Spleen (tissue), 11 donors: Measurements from ENCODE around the gene QPCTL. TPM values are rescaled to one million over a fixed set of nuclear protein-coding genes. Genes with fewer than 3 reads are reported as not detected.

ENCODE experiments used
- DNase-seq: peaks from one replicate; pipeline ENCODE4 v3.0.0-alpha.2; 2020
- H3K27ac ChIP-seq, 8 donors: fragments of 200-600 bp; sonication (generic) in 7 of 8; 1 replicate in 4 of 8; 2 replicates in 4 of 8; pipeline versions ENCODE4 v1.5.0 to v1.8.0; 2016 to 2021; ENCODE audit warnings: inconsistent platforms in 4 of 8, mild to moderate bottlenecking in 4 of 8, moderate library complexity in 1 of 8
- H3K27me3 ChIP-seq, 7 donors: fragments of 200-600 bp; sonication (generic) in 6 of 7; replicated peaks in 1 of 7; 1 replicate in 4 of 7; 2 replicates in 3 of 7; pipeline versions ENCODE4 v1.5.0 to v1.8.0; 2016 to 2021; ENCODE audit warnings: inconsistent platforms in 3 of 7, mild to moderate bottlenecking in 1 of 7
- H3K36me3 ChIP-seq, 6 donors: fragments of 200-600 bp; sonication (generic) in 5 of 6; 1 replicate in 4 of 6; 2 replicates in 2 of 6; pipeline versions ENCODE4 v1.5.0 to v1.8.0; 2016 to 2021; ENCODE audit warnings: inconsistent platforms in 2 of 6
- H3K4me1 ChIP-seq, 6 donors: fragments of 200-600 bp; sonication (generic) in 5 of 6; 1 replicate in 3 of 6; 2 replicates in 3 of 6; pipeline versions ENCODE4 v1.5.0 to v1.8.0; 2016 to 2021; ENCODE audit warnings: inconsistent platforms in 3 of 6
- H3K4me3 ChIP-seq, 8 donors: fragments of 200-600 bp; sonication (generic) in 7 of 8; 1 replicate in 4 of 8; 2 replicates in 4 of 8; pipeline versions ENCODE4 v1.5.0 to v1.8.0; 2016 to 2021; ENCODE audit warnings: inconsistent platforms in 4 of 8, mild to moderate bottlenecking in 4 of 8, moderate library complexity in 2 of 8
- H3K9me3 ChIP-seq, 8 donors: fragments of 200-600 bp; sonication (generic) in 7 of 8; 1 replicate in 4 of 8; 2 replicates in 4 of 8; pipeline versions ENCODE4 v1.5.0 to v1.8.0; 2016 to 2021; ENCODE audit warnings: inconsistent platforms in 4 of 8
- CTCF ChIP-seq, 11 experiments: fragments of 200-600 bp in 7 of 11; fragments of 450-650 bp in 4 of 11; sonication (generic) in 4 of 11; IDR thresholded peaks in 8 of 11; conservative IDR thresholded peaks in 3 of 11; 1 replicate in 7 of 11; 2 replicates in 4 of 11; pipeline versions ENCODE4 v1.4.0 to v1.8.0; 2016 to 2021; ENCODE audit warnings: antibody characterized with exemption in 11 of 11, inconsistent platforms in 4 of 11, mild to moderate bottlenecking in 1 of 11
- POLR2A ChIP-seq, 3 donors: fragments of 450-650 bp; IDR thresholded peaks; one replicate each; pipeline ENCODE4 v1.5.1; 2017; ENCODE audit warnings: antibody characterized with exemption in 3 of 3, mild to moderate bottlenecking in 1 of 3
- POLR2AphosphoS5 ChIP-seq, 3 donors: sonication (generic); formaldehyde crosslinking; IDR thresholded peaks; one replicate each; pipeline ENCODE4 v1.5.1; 2017; ENCODE audit warnings: antibody characterized with exemption in 3 of 3
- WGBS, 5 donors: extraction: QIAGEN DNeasy Blood & Tissue Kit in 3 of 5; methylation state at CpG; one replicate each; pipeline versions ENCODE4 v1.1.5 to v1.1.7; 2013 to 2018; 5-methylcytosine and 5-hydroxymethylcytosine counted together
- intact Hi-C: fragments of 100-400 bp; cut with DNase I; formaldehyde crosslinking; loops from one replicate; pipeline ENCODE4 v1.15.0; 2023; ENCODE audit warnings: low total_unique reads
- polyA plus RNA-seq, 3 donors: library from polyadenylated mRNA; stranded (reverse); fragments of 200-250 nt; gene quantifications; one replicate each; pipeline ENCODE4 v1.2.1, GENCODE V29; 2013
- total RNA-seq, 7 donors: library from RNA; depleted of rRNA in 3 of 7; stranded (reverse); fragments of >200 nt in 3 of 7; fragmentation: NEBNext Ultra II Directional in 4 of 7; extraction: Animal tissue kit (Norgen Biotek cat#: 25700) in 4 of 7; gene quantifications; one replicate each; pipeline versions ENCODE4 v1.1.0 to v1.2.1, GENCODE V29; 2016 to 2021
- donor health status: healthy with polysubstance abuse.
- donor health status: DM: no; HTN: no; CAD: no; lungs with moderate emphysema.
- donor health status: DM: no; HTN: no; CAD: no.
- donor health status: Bipolar disorder and iron deficiency.
- donor health status: healthy.
- donor health status: DM: no; HTN: no; CAD: no.
- donor health status: DM: yes; HTN: yes; CAD: no.

QPCTL gene
- total and polyA plus RNA-seq, 10 donors, result 5.0 to 10.7 (median 9.3) TPM

GRCh38 chr19:45693106-45693788, 781 bp downstream of the QPCTL start:
- peak overlapping the region; percentile 79 to 96 (median 90) for H3K27ac ChIP-seq
- 1 to 3% (median 1%) methylated on average over 15 to 22 of the region's 22 CpGs for WGBS, 5 donors
- peaks cover 0 to 42% (median 15%) of the 10 kb centered on the region in 6 donors for H3K36me3 ChIP-seq
- no peaks in the 10 kb centered on the region for H3K9me3 ChIP-seq
- peak; percentile 92 for DNase-seq
- intact Hi-C loops, result no loop called here
- H3K4me1 ChIP-seq, result peaks cover 10 to 39% (median 24%) of the 10 kb centered on the region in 6 donors
- H3K27me3 ChIP-seq, result no peaks in the 10 kb centered on the region
- no peak for TF ChIP-seq POLR2AphosphoS5 (IDR thresholded peaks at IDR 0.05)
- no peak for TF ChIP-seq POLR2A (IDR thresholded peaks at IDR 0.05)
- peak; percentile 24 to 93 (median 82) for TF ChIP-seq CTCF (IDR thresholded peaks at IDR 0.05 in 8 of 11, conservative IDR thresholded peaks at IDR 0.05 in 3 of 11)
- H3K4me3 ChIP-seq, result peak overlapping the region; percentile 62 to 99 (median 81)

- WGBS, 5 donors, result 21 to 52% (median 32%) methylated on average over 6 to 7 of the region's 7 CpGs
- Histone ChIP-seq H3K4me1 (peaks cover 0 to 10% (median 1%) of the 10 kb centered on the region in 6 donors), H3K27me3 (no peaks in the 10 kb centered on the region), H3K4me3 (no peak overlapping the region), H3K27ac (no peak overlapping the region), H3K9me3 (no peaks in the 10 kb centered on the region), H3K36me3 (peaks cover 0 to 64% (median 15%) of the 10 kb centered on the region in 6 donors)
- TF ChIP-seq POLR2A (IDR thresholded peaks at IDR 0.05) (no peak), POLR2AphosphoS5 (IDR thresholded peaks at IDR 0.05) (no peak)
- intact Hi-C loops, result no loop called here
- DNase-seq, result no peak
Observed at GRCh38 chr19:45701676-45702075, 9.2 kb downstream of the QPCTL start.

- intact Hi-C loops, result no loop called here
- TF ChIP-seq POLR2A (IDR thresholded peaks at IDR 0.05), result no peak
- TF ChIP-seq POLR2AphosphoS5 (IDR thresholded peaks at IDR 0.05), result peak in 1 of 3 donors; percentile 39
- TF ChIP-seq CTCF (IDR thresholded peaks at IDR 0.05 in 8 of 11, conservative IDR thresholded peaks at IDR 0.05 in 3 of 11), result no peak
- H3K36me3 ChIP-seq, result peaks cover 0 to 56% (median 14%) of the 10 kb centered on the region in 6 donors
- H3K27me3 ChIP-seq, result no peaks in the 10 kb centered on the region
- no peak overlapping the region for H3K4me3 ChIP-seq
- DNase-seq, result no peak
- H3K4me1 ChIP-seq, result peaks cover 0 to 20% (median 5%) of the 10 kb centered on the region in 6 donors
- 91 to 98% (median 96%) methylated on average over 9 of the region's 9 CpGs for WGBS, 5 donors
- H3K27ac ChIP-seq, result no peak overlapping the region
- no peaks in the 10 kb centered on the region for H3K9me3 ChIP-seq
Observed at GRCh38 chr19:45705115-45705514, 12.6 kb downstream of the QPCTL start.

GRCh38 chr19:45705710-45706415, 13.4 kb downstream of the QPCTL start:
- Histone ChIP-seq H3K27me3 (no peaks in the 10 kb centered on the region), H3K36me3 (peaks cover 0 to 58% (median 14%) of the 10 kb centered on the region in 6 donors), H3K4me3 (no peak overlapping the region), H3K9me3 (no peaks in the 10 kb centered on the region), H3K27ac (peak overlapping the region in 6 of 8 donors; percentile 11 to 72 (median 54)), H3K4me1 (peaks cover 0 to 27% (median 5%) of the 10 kb centered on the region in 6 donors)
- intact Hi-C loops, result no loop called here
- TF ChIP-seq POLR2AphosphoS5 (IDR thresholded peaks at IDR 0.05) (no peak), CTCF (IDR thresholded peaks at IDR 0.05 in 8 of 11, conservative IDR thresholded peaks at IDR 0.05 in 3 of 11) (no peak), POLR2A (IDR thresholded peaks at IDR 0.05) (no peak)
- DNase-seq, result no peak
- WGBS, 5 donors, result 92 to 93% (median 92%) methylated on average over 12 of the region's 12 CpGs
